Stimulated activated CD4-positive, alpha-beta T cell treated with anti-CD3 and anti-CD28 coated beads, Interleukin-4, amount 100 ng/mL, for 4 hours (primary cell): ENCODE measurements around the gene C14orf93.
A peak's percentile ranks its signal among the peaks of the same experiment; 100 is the strongest.

ENCODE experiments used
- DNase-seq, 2 experiments: peaks; one replicate each; pipeline ENCODE4 v3.0.0-alpha.2; 2020

Gene C14orf93

DNA sequence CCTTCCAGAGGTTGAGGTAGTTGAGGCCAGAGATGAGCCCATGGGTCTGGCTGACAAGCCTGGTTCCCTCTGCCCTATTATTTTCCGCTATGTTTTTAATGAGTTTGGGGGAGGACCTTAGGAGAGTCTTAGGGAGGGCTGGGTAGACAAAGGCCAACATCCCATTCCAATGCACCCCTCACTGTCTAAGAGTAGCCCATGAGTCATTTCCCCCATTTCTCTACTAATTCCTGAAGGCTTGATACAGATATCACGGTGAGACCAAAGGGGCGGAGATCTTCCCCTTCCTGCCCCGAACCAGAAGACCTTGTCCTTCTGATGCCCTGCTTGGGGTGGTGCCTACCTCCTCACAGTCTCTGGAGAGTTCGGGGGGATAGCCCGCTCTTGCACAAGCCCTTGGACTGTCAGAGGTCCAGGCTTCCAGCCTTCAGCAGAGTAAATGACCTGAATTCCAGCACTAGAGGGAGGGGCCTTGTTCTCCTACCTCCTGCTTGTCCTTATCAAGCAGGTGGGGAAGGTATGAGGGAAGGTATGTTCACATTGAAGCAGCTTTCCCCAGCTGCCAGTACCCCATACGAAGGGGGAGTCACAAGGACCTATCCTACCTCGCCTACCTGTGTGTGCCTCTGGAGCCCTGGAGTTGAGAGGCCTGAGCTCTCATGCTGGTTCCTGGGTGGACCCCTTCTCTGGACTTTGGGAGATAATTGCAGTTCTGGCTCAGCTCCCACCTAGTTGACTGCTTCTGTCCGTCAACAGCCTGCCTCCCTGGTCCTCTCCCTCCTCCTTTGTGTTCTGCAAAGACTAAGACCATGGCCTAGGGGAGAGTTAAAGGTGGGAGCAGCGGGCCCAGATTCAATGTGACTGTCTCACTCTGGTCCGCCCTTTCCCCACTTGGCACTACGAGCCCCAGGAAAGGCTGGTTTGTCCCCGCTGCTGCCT, 35.7 kb upstream of the C14orf93 start:
- no peak for DNase-seq

DNA sequence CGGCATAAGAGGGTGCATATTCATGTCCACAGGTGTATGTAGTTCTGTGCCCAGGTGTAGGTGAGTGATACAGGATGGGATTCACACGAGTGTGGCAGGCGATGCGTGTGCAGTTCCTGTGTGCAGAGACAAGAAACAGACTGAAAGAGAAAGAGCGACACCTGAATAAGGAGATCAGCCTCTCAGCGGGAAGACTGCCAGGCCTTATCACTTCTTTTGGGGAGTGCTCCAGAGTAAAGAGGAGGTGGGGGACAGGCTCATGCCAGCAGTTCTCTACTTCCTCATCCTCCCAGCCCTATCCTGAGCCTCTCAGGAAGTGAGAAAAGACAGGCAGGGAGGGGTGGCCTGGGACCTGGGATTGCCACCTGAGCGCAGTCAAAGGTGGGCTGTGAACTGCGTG, 34.9 kb upstream of the C14orf93 start:
- DNase-seq, result no peak

- no peak for DNase-seq
Measured at GRCh38 chr14:23043754-23044153, 33.8 kb upstream of the C14orf93 start.

- DNase-seq, result no peak
Measured at GRCh38 chr14:23043145-23043544, 33.2 kb upstream of the C14orf93 start.

DNA sequence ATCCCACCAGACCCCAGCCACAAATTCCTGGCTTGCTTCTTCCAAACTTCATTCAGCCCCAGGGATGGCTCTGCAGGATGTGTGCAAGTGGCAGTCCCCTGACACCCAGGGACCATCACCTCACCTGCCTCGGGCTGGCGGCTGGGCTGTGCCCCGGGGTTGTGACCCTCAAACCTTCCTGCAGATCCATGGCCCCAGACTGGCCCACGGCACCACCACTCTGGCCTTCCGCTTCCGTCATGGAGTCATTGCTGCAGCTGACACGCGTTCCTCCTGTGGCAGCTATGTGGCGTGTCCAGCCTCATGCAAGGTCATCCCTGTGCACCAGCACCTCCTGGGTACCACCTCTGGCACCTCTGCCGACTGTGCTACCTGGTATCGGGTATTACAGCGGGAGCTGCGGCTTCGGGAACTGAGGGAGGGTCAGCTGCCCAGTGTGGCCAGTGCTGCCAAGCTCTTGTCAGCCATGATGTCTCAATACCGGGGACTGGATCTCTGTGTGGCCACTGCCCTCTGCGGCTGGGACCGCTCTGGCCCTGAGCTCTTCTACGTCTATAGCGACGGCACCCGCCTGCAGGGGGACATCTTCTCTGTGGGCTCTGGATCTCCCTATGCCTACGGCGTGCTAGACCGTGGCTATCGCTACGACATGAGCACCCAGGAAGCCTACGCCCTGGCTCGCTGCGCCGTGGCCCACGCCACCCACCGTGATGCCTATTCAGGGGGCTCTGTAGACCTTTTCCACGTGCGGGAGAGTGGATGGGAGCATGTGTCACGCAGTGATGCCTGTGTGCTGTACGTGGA, 32.4 kb upstream of the C14orf93 start, which contains the start of gene PSMB11:
TSS of gene PSMB11 (plus strand) at position 51 of the 804 bp plus-strand sequence. CDS start at position 65, 14 bp downstream.
- no peak for DNase-seq

DNA sequence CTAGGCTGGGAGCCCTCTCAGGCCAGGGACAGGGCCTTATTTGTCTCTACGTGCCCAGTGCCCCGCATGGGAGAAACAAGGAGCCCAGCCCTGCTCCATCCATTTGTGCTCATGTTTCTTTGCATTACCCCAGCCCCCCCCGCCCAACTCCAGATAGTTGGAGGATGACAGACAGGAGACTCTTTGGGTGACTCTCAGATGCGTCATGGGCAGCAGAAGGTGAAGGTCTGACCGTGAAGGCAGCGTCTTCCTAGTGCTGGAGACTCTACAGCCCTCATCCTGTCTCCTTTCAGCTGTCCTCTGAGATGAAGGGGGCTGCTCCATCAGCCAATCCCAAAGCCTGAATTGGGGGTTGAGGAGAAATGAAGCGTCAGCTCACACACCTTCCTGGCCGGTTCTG, 31.8 kb upstream of the C14orf93 start:
- DNase-seq, result no peak

DNA sequence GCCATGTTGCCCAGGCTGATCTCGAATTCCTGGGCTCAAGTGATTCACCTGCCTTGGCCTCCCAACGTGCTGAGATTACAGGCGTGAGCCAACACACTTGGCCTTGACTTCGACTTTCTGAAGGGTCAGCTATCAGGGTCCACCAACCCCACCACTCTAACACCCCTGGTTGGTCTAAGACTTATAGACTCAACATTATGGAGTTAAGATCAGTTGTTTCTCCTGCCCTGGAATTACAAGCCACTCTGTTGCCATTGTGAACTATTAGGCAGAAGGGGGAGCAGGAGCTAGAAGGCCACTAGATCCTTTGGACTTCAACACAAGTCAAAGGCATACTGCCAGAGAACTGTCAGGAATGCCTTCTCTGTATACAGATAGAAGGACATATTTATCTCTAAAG, 30.2 kb upstream of the C14orf93 start:
- DNase-seq, result no peak

- no peak for DNase-seq
Measured at GRCh38 chr14:23035303-23036144, 25.6 kb upstream of the C14orf93 start.

DNA sequence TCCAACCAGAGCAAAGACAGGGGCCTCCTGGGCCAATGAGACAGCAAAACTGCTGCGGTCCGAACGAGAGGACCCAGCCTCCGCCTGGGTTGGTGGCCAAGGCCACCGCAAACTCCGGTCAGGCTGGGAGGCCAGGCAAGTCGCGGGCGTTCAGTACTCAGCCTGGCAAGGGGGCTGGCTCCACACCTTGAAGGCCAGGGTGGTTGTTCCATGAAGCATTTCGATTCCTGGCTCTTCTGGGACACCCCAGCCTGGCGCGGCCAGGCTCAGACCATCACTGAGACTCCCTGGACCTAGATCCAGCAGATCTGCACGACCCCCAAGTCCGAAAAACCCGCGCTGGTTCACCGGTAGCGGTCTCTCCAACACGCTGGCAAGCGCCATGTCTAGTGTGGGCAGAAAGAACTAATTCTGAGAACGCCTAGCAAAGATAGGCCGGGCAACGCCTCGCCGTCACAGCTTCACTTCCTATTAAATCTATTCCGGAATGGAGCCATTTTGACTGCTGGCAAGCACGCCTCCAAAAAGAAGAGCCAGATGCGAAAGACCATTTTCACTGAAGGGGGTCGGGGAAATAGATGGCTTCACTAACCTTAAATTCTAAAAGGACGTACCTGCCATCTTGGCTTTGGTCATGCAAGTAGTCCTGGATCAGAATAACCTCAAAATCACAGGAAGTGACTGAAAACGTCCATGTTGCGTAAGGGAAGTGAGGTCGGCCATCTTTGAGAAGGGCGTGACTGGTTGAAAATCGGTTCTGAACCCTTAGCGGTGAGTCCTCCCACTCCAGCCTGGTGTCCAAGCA, 24.8 kb upstream of the C14orf93 start, which contains the start of gene PSMB5:
TSS of gene PSMB5 (minus strand) at position 403 of the 805 bp plus-strand sequence. CDS start at position 384, 19 bp downstream.
- peak; percentile 74 to 91 for DNase-seq

- DNase-seq, result no peak
Measured at GRCh38 chr14:23033801-23034497, 24.0 kb upstream of the C14orf93 start.

DNA sequence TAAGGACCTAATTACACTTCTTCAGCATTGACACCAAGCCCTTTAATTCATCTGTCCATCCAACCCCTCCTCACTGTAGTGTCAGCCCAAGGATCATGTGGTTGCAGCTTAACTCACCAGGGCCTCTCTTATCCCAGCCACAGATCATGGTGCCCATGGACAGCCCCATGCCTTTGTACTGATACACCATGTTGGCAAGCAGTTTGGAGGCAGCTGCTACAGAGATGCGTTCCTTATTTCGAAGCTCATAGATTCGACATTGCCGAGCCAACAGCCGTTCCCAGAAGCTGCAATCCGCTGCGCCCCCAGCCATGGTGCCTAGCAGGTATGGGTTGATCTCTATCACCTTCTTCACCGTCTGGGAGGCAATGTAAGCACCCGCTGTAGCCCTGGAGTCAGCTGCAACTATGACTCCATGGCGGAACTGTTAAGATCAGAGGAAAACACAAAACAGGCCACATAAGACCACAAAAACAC, 23.3 kb upstream of the C14orf93 start:
- DNase-seq, result no peak

- no peak for DNase-seq
Measured at GRCh38 chr14:23030936-23031335, 21.0 kb upstream of the C14orf93 start.

DNA sequence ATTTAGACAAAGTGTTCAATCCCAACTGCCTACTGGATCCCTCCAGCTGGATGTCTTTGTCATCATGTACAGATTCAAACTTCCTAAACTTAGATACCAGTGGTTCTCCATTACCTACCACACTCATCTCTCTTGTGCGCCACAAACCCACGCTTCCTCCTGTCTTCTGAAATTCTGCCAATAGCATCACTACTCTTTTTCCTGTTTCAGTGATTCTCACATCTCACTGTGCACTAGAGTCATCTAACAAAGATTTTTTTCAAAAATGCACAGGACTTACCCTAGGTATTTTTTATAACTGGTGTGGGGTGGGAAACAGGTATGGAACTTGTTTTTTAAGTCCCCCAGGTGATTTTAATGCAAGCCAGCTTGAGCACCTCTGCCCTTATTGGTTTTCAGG, 18.9 kb upstream of the C14orf93 start:
- DNase-seq, result peak in 1 of 2 experiments; percentile 30

GRCh38 chr14:23025151-23025814, 15.3 kb upstream of the C14orf93 start:
- DNase-seq, result no peak

- no peak for DNase-seq
Measured at GRCh38 chr14:23024612-23025075, 14.7 kb upstream of the C14orf93 start.

DNA sequence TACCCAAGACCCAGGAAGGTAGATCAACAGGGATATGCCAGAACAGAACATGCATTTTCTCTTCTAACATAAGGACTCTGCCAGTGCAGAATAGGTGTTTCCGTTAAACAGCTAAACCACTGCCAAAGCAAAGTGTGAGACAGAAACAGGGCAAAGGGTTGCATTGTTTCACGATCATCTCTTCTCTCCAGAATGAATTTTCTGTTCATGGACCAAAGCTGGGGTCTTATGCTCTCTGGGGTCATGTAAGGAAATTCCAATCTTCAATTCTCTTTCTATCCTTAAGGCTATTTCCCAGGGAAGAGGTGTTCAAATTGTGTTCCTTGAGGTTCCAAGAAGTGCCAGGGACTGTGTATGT, 13.8 kb upstream of the C14orf93 start:
- DNase-seq, result no peak

DNA sequence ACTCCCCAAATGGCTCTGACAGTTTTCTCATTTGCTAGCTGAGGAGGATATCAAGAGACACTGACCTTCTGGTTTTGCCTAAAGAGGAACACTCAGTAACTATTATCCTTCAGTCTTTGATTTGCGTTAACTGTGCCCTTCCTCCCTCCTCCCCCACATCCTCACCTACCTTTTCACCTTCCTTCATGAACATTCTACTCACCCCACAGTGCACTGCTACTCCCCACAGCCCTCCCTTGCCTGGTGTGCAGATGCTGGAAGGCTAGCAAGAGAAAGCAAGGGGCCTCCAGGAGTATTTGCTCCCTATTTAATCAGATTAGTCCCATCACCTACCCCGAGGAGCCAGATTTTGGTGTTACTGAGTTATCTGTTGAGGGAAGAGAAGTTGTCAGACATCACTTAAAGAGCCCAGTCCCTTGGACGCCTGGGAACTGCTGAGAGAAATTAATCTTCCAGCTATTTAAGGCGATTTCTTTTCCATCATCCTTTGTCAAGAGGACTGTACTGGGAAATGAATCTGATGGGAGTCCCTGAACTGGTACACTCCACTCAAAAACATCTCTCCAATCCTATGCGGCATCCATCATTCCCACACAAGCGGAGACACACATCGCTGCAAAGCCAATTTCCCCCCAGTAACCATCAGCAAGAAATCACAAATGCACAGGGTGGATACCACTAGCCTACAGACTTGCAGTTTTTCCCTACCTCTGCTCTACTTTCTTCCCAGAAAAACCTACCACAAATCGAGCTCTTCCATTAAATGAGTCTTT, 13.3 kb upstream of the C14orf93 start:
- no peak for DNase-seq

DNA sequence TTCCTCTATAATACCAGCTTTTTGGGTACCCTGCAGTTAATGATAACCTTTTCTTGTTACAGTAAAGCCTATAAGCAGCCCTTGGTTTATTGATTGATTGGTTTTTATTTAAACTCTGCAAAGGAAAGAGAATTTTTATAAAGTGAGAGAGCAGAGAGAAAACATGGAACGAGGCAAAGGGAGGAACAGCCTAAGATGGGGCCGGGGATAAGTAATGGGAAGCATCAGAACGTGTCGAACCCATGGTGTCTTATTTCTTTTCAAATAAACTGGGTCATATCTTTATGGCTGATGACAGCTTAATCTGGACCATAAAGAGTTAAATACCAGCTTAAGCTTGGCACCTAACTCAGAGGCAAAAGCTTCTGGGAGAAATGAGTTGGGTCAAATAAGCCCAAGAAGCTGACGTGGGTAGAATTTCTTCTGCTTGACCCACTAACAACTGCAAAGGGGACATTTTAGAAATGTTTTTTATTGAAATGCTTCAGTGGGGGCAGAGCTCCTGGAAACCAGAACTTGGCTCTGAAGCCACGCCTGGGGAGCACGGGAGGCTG, 12.0 kb upstream of the C14orf93 start:
- DNase-seq, result no peak

DNA sequence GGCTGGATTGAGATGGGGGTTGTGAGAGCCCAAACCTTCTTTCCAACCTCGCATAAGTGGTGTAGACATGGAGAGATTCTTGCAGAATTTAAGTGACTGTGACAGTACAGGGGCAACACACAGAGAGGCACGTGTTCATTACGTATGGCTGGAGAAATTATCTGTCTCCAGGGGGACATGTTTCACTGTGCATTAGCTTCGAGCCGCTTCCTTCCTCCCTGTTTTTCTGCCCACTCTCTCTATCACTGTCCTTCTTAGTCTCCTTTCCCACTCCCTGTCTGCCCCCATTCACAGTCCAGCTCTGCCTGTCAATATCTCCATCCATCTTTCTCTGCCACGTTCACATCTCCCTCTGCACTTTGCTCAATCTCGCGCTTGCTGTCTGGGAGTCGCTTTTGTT, 11.5 kb upstream of the C14orf93 start:
- DNase-seq, result no peak
